GM19025 (cell line): ENCODE results near the gene CFAP91.

Experiments
- ATAC-seq: cut with Tn5 transposase; IDR thresholded peaks from one replicate; pipeline ENCODE4 v1.9.1; 2021; ENCODE audit warnings: mild to moderate bottlenecking, low read depth, moderate library complexity; ENCODE audit not compliant: unreplicated experiment

Gene CFAP91

GRCh38 chr3:119738741-119739140 lies 35.9 kb downstream of the CFAP91 start:
- ATAC-seq = no peak

- ATAC-seq = no peak
Observed at GRCh38 chr3:119741657-119742590, 39.1 kb downstream of the CFAP91 start.

GRCh38 chr3:119743921-119744320 lies 41.1 kb downstream of the CFAP91 start:
- no peak for ATAC-seq

GRCh38 chr3:119745942-119746341 lies 43.1 kb downstream of the CFAP91 start:
- ATAC-seq = no peak

- no peak for ATAC-seq
Observed at GRCh38 chr3:119746423-119746822, 43.6 kb downstream of the CFAP91 start.

GRCh38 chr3:119747357-119747756 lies 44.5 kb downstream of the CFAP91 start:
- no peak for ATAC-seq

GRCh38 chr3:119748991-119749390 lies 46.2 kb downstream of the CFAP91 start:
- no peak for ATAC-seq

- no peak for ATAC-seq
Observed at GRCh38 chr3:119751423-119751822, 48.6 kb downstream of the CFAP91 start.
